GM21576 (cell line): ENCODE data around the gene PPP1R15A.
A peak's percentile ranks its signal among the peaks of the same experiment; 100 is the strongest.
"Not testable (repeated sequence)": the region's sequence is repeated elsewhere in the genome, so short reads cannot be mapped to it uniquely, and the experiment has no call there.

Source experiments
- ATAC-seq: cut with Tn5 transposase; IDR thresholded peaks from one replicate; pipeline ENCODE4 v1.9.1; 2021; ENCODE audit warnings: mild to moderate bottlenecking, moderate library complexity; ENCODE audit not compliant: unreplicated experiment

PPP1R15A gene

DNA sequence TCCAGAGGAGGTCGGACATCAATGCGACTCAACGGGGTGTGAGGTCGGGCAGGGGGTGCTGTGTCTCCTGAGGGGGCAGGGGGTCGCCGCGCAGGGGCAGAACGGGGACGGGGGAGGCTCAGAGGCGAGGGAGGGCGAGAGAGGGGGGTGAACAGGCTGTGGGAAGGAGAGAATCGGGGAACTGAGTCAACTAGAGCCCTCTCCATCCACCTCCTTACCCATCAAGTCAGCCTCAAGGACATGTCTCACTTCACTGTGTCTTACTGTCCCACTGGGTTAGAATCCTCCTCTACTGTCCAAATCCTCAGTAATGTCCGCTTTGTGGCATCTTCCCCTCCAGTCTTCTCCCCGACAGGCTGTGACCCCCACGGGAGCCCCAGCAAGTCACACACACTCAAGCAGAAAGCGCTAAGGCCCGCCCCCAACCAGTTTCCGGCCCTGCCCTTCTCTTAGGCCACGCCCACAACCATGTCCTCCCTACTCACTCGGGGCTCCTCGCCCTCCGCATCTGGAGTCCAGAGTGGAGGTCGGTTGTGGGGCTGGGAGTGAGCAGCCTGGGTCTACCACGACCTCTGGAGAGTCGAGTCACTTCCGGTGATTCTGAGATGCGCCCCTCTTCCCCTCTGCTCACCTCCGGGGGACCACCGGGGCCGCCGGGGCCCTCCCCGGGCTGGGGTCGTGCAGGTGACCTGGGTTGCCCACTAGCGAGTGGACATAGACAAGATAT is 13.1 kb upstream of the PPP1R15A start:
- peak; percentile 69 for ATAC-seq

DNA sequence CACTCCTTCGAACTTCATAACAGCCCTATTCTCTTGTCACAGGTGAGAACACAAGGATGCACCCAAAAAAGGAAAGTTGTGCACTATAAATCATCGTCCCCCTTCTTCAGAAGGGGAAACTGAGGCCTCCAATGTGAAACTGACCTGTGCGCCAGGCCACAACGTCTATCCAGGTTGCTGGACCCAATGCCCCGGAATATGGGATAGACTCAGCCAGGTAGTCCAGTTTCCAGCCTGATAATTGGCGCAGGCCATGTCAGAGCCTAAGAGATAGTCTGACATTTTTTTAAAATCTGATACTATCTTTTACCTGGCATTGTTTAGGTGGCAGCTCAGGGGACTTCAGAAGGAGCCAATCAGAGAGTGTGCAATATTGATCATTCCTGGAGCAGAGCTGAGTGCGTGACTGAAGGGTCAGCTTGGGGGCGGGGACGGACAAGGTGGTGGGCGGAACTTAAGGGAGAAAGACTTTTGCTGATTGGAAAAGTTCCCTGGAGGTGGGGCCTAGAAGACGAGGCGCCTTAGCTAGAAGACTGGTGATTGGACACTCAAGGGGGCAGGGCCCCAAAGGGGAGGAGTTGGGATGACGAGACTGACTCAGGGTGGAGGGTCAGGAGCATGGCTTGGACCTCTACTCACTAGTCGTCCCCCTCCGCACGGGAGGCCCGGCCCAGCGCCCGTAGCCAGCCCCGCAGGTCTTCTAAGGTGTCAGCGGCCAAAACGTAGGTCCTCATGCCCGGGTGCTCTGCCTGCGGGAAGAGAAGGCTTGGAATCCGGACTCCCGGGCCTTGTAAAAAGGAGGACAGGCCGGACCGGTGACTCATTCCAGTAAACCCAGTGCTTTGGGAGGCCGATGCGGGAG is 12.3 kb upstream of the PPP1R15A start:
- ATAC-seq = no peak

DNA sequence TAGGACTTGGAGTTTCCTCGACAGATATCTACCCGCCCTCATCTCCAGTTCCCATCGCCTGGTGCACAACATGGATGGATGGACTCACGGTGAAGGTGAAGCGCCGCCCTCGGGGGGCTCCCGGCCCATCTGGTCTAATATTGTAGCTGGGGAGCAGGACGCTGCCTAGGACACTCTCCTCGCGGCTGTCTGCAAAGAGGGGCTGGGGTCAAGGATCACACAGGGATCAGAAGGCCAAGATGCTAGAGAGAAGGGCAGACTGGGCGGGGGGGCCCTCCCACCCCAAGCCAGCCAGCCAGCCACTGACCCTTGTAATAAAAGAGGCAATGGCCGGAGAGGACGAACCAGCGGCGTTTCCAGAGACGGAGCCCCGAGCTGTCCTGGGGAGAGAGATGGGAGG is 10.9 kb upstream of the PPP1R15A start:
- ATAC-seq = no peak

DNA sequence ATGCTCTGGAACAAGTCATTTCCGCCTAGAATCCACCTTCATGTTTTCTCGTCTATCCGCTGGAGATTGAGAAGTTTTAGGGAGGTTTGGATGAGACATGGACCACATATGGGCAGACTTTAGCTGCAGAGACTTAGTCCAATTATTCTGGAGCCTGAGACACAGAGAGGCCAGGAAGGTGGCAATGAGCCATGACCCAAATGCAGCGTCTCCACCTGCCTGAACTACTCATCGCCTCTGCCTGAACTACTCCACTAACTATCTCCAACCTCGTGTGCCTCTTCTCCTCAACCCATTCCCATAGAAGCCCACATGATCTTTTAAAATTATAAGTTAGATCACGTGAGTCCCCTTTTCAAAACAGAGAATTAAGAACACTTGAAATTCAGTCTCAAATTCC is 9.4 kb upstream of the PPP1R15A start:
- no peak for ATAC-seq

DNA sequence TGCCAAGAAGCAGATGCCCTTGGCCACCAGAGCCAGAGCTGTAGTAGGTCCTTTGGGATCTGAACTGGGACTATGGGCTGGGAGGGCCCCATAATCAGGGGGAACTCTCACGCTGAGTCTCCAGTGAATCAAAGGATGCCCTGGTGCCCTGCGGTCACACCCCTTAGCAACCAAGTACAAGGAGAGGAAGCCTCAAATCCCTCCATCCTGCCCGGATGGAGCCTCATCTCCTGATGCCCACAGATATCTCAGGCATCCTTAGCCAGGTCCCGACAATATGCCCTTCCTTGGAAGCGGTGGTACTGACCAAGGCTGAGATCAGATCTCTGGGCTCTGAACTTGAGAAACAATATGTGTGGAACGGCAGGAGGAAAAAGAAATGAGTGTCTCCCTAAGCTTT is 5.5 kb upstream of the PPP1R15A start:
- no peak for ATAC-seq

DNA sequence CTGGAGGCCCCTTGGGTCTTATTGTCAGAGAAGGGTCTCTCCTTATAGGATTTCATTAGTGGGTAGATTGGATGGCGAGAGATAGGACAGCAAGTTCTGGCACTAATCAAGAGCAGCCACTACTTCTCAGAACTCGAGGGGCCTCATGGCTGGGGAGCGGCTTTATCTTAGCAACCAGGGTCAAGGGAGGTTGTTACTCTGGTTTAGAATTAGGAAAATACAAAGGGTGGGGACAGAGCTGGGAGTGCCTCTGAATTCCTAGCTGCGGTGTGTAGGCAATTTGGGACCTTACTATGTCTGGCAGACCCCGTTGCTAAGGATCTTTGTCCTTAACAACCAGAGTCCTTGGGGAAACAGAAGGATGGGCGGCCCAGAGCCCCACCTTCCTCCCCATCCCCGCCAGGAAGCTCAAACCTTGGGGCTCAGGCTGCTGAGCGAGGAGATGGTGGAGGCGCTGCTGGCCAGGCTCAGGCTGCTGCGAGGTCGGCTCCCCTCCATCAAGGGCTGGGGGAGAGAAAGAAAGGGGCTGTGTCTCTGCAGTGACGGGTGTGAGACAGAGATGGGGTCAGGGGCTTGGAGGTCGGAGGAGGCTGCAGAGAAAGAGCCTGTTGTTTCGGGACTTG is 5.0 kb upstream of the PPP1R15A start:
- ATAC-seq = no peak

DNA sequence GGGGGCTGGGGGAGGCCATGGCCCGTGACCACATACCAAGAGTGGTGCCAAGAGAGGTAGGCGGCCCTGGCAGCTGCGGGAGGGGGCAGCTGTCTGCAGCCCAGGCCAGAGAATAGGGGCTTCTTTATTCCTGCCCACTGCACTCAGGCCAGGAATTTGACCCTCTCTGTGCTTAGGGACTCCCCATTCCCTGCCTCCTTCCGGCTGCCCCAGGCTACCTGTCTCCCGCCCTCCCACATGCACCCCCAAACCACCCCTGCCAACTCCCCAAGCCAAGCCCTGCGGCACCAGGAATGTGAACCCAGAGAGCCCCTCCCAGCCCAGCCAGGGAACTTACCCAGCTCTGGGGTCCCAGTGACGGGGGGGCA is 4.5 kb upstream of the PPP1R15A start:
- ATAC-seq = no peak

DNA sequence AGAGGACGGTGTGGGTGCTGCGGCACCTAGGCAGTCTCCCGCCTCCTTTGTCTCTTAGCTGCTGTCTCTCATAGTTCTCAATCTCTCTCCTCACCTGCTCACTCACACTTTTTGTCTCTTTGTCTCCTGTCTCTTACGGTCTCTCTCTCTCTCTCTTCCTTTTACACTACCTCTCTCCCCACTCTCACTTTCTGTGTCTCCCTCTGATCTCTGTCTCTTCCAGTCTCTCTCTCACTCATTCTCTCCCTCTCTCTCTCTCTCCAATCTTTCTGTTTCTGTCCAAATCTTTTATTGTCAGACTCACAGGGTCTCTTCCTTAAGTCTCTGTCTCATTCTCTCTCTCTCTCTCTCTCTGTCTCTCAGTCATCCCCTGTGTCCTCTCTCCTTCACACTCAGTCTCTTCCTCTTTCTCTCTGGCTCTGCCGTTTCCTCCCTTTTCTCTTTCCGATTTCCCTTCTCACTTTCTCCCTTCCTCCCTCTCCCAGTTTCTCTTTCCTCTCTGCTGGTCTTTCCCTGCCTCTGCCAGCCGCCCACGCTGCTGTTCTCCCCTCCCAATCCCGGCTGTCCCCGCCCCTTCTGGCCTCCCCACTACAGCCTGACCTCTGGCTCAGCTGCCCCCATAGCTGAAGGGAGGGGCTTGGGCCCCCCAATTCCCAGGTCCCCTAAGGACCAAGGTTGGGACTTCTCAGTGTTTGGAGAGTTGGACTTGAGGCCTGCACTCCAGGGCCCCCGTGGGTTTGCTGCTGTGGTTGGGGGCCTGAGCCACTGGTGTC is 3.9 kb upstream of the PPP1R15A start, which contains the start of gene PLEKHA4:
PLEKHA4 (minus strand) TSS at position 504 of the 773 bp plus-strand sequence. CDS start 997 bp downstream, outside the sequence.
- ATAC-seq = no peak

DNA sequence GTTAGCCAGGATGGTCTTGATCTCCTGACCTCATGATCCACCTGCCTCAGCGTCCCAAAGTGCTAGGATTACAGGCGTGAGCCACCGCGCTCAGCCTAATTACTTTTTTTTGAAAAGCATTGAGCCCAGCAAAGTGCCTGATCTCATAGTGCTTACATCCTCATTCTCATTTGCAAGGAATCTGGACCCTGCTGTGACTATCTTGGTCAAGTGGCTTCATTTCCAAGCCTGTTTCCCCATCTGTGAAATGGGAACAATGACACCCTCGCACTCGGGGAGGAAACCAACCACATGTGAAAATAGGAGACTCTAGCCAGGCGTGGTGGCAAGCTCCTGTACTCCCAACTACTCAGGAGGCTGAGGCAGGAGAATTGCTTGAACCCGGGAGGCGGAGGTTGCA is 2.2 kb upstream of the PPP1R15A start:
- no peak for ATAC-seq

DNA sequence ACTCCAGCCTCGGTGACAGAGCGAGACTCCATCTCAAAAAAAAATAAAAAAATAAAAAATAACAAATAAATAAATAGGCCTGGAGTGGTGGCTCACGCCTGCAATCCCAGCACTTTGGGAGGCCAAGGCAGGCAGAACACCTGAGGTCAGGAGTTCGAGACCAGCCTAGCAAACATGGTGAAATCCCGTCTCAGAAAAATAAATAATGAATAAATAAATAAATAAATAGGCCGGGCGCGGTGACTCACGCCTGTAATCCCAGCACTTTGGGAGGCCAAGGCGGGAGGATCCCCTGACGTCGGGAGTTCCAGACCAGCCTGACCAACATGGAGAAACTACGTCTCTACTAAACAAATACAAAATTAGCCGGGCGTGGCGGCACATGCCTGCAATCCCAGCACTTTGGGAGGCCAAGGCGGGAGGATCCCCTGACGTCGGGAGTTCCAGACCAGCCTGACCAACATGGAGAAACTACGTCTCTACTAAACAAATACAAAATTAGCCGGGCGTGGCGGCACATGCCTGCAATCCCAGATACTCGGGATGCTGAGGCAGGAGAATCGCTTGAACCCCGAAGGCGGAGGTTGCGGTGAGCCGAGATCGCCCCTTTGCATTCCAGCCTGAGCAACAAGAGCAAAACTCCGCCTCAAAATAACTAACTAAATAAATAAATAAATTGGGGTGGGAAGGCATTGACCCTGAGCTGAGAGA is 595 bp upstream of the PPP1R15A start:
- ATAC-seq = not testable (repeated sequence)

DNA sequence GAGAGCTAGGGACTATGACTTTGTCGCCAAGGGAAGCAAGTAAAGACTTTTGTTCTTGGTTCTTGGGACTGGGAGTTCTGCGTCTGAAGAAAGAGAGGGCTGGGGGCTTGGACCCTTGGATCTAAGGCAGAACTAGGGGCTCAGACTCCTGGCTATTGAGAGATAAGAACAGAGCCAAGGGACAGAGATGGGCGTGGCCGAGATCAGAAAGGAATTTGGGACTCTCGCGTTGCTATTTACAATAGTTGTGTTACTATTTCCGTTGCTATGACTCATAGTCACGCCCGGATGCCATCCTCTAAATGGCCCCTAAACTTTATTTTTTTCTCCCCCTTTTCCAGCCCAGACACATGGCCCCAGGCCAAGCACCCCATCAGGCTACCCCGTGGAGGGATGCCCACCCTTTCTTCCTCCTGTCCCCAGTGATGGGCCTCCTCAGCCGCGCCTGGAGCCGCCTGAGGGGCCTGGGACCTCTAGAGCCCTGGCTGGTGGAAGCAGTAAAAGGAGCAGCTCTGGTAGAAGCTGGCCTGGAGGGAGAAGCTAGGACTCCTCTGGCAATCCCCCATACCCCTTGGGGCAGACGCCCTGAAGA is 759 bp downstream of the PPP1R15A start:
- ATAC-seq = no peak

DNA sequence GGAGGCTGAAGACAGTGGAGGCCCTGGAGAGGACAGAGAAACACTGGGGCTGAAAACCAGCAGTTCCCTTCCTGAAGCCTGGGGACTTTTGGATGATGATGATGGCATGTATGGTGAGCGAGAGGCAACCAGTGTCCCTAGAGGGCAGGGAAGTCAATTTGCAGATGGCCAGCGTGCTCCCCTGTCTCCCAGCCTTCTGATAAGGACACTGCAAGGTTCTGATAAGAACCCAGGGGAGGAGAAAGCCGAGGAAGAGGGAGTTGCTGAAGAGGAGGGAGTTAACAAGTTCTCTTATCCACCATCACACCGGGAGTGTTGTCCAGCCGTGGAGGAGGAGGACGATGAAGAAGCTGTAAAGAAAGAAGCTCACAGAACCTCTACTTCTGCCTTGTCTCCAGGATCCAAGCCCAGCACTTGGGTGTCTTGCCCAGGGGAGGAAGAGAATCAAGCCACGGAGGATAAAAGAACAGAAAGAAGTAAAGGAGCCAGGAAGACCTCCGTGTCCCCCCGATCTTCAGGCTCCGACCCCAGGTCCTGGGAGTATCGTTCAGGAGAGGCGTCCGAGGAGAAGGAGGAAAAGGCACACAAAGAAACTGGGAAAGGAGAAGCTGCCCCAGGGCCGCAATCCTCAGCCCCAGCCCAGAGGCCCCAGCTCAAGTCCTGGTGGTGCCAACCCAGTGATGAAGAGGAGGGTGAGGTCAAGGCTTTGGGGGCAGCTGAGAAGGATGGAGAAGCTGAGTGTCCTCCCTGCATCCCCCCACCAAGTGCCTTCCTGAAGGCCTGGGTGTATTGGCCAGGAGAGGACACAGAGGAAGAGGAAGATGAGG is 1.5 kb downstream of the PPP1R15A start:
- ATAC-seq = no peak

DNA sequence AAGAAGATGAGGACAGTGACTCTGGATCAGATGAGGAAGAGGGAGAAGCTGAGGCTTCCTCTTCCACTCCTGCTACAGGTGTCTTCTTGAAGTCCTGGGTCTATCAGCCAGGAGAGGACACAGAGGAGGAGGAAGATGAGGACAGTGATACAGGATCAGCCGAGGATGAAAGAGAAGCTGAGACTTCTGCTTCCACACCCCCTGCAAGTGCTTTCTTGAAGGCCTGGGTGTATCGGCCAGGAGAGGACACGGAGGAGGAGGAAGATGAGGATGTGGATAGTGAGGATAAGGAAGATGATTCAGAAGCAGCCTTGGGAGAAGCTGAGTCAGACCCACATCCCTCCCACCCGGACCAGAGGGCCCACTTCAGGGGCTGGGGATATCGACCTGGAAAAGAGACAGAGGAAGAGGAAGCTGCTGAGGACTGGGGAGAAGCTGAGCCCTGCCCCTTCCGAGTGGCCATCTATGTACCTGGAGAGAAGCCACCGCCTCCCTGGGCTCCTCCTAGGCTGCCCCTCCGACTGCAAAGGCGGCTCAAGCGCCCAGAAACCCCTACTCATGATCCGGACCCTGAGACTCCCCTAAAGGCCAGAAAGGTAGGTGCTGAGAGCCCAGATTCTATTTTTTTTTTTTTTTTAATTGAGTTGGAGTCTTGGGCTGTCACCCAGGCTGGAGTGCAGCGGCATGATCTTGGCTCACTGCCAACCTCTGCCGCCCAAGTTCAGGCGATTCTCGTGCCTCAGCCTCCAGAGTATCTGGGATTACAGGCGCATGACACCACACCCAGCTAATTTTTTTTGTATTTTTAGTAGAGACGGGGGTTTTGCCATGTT is 2.3 kb downstream of the PPP1R15A start:
- ATAC-seq = no peak

DNA sequence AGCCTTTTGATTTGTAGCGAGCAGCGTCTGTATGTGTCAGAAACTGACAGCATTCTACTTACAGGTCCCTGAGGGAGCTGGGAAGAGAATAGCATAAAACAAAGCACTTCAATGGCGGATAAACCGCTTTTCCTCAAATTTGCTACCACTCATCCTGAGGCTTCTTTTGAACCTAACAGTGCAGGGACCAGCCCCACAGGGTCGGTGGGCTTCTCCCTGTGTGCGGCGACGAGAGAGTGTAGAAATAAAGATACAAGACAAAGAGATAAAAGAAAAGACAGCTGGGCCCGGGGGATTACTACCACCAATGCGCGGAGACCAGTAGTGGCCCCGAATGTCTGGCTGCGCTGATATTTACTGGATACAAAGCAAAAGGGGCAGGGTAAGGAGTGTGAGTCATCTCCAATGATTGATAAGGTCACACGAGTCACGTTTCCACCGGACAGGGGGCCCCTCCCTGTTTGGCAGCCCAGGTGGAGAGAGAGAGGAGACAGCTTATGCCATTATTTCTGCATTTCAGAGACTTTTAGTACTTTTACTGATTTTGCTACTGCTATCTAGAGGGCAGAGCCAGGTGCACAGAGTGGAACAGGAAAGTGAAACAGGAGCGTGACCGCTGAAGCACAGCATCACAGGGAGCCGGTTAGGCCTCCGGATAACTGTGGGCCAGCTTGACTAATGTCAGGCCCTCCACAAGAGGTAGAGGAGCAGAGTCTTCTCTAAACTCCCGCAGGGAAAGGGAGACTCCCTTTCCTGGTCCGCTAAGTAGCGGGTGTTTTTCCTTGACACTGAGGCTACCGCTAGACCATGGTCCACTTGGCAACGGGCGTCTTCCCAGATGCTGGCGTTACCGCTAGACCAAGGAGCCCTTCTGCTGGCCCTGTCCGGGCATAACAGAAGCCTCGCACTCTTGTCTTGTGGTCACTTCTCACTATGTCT is 4.1 kb downstream of the PPP1R15A start:
- ATAC-seq = not testable (repeated sequence)

DNA sequence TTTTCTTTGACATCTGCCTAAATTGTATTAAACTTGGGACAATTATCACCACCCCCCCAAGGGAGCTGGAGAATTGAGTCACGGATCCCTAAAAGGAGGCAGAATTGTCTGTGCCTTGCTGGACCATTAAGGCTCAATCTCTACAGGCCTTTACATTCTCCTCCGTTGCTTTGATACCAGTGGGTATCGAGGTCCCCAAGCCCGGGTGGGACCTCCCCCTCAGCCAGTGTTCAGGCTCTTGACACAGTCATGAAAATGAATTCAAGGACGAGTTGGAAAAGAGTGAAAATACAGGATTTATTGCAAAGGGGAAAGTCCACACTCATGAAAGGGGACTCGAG is 5.6 kb downstream of the PPP1R15A start:
- ATAC-seq = no peak

DNA sequence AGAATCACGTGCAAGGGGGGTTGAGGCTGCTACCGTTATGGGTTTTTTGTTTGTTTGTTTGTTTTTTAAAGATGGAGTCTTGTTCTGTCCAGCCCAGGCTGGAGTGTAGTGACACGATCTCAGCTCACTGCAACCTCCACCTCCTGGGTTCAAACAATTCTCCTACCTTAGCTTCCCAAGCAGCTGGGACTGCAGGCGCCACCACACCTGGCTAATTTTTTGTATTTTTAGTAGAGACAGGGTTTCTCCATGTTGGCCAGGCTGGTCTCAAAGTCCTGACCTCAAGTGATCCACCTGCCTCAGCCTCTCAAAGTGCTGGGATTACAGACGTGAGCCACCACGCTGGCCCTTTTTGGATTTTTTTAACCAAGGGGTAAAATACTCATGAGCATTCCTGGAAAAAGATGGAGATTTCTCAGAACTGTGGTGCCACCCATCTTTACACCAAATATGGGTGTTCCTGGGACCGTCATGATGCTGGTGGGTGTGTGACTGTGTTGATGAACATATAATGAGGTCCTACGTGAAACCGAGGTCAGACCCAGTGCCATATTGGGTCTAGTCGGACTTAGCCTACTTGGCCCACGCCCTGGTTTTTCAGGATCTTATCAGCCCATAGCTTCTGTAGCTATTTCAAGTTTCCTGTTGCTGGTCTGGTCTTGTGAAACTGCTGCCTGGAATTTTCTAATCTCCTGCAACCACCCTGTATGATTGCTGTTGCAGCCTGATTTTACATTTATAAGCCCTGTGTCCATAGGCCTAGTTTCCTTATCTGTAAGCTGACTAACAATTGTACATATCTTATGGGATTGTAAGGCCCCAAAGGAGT is 6.2 kb downstream of the PPP1R15A start:
- ATAC-seq = no peak
